PC-9 (cell line): ENCODE data around the gene TH. TPM values are rescaled to one million over a fixed set of nuclear protein-coding genes. Genes with fewer than 3 reads are reported as not detected.
A peak's percentile ranks its signal among the peaks of the same experiment; 100 is the strongest.

Experiments
- BruUV-seq: library from RNA; stranded (reverse); fragments of 400-500 nt; replicated peaks from 2 replicates; lab custom pipeline; 2021; lab: Mats Ljungman, UMichigan
- CTCF ChIA-PET: fragments of 300-600 bp; sonication (Branson Sonifier 250); formaldehyde crosslinking; loops from one replicate; lab custom pipeline; 2022; ENCODE audit warnings: antibody characterized with exemption; lab: Charles Lee
- POLR2A ChIA-PET: fragments of 300-600 bp; sonication (Branson Sonifier 250); formaldehyde crosslinking; loops from one replicate; lab custom pipeline; 2022; ENCODE audit warnings: antibody characterized with exemption; ENCODE audit not compliant: unreplicated experiment; lab: Charles Lee
- DNase-seq, 2 experiments: peaks; one replicate each; pipeline versions ENCODE4 v3.0.0 to v3.0.0-alpha.2; 2015 to 2022; ENCODE audit warnings: mixed read lengths in 1 of 2
- H2AFZ ChIP-seq: fragments of 200-600 bp; sonication (generic); 2 replicates; pipeline ENCODE4 v1.8.1; 2017; ENCODE audit warnings: antibody characterized with exemption
- H3F3A ChIP-seq: fragments of 200-600 bp; sonication (generic); 2 replicates; pipeline ENCODE4 v1.8.1; 2017; ENCODE audit warnings: antibody characterized with exemption, mild to moderate bottlenecking, low read depth; ENCODE audit not compliant: insufficient read depth
- H3K27ac ChIP-seq: fragments of 200-600 bp; sonication (generic); 2 replicates; pipeline ENCODE4 v1.6.1; 2016; ENCODE audit warnings: mixed run types
- H3K27me3 ChIP-seq: fragments of 200-600 bp; sonication (generic); 2 replicates; pipeline ENCODE4 v1.6.1; 2016; ENCODE audit warnings: low read depth, mixed run types; ENCODE audit not compliant: insufficient read depth
- H3K36me3 ChIP-seq: fragments of 200-600 bp; sonication (generic); 2 replicates; pipeline ENCODE4 v1.6.1; 2016; ENCODE audit warnings: low read depth, mixed run types
- H3K4me1 ChIP-seq: fragments of 200-600 bp; sonication (generic); replicated peaks from 2 replicates; pipeline ENCODE4 v1.6.1; 2016; ENCODE audit warnings: mixed run types; ENCODE audit not compliant: insufficient read depth
- H3K4me2 ChIP-seq: fragments of 200-600 bp; sonication (generic); 2 replicates; pipeline ENCODE4 v1.6.1; 2017; ENCODE audit warnings: mixed run types
- H3K4me3 ChIP-seq: fragments of 200-600 bp; sonication (generic); 2 replicates; pipeline ENCODE4 v1.6.1; 2016; ENCODE audit warnings: mixed run types
- H3K79me2 ChIP-seq: fragments of 200-600 bp; sonication (generic); 2 replicates; pipeline ENCODE4 v1.6.1; 2017; ENCODE audit warnings: low read depth, mixed run types
- H3K9me2 ChIP-seq: fragments of 200-600 bp; sonication (generic); 2 replicates; pipeline ENCODE4 v1.8.1; 2017; ENCODE audit warnings: mild to moderate bottlenecking; ENCODE audit not compliant: insufficient read depth
- H3K9me3 ChIP-seq: fragments of 200-600 bp; sonication (generic); 2 replicates; pipeline ENCODE4 v1.8.1; 2016; ENCODE audit warnings: low read depth; ENCODE audit not compliant: insufficient read depth
- H4K20me1 ChIP-seq: fragments of 200-600 bp; sonication (generic); 2 replicates; pipeline ENCODE4 v1.8.1; 2017; ENCODE audit not compliant: insufficient read depth
- CTCF ChIP-seq: fragments of 200-600 bp; sonication (generic); conservative IDR thresholded peaks from 2 replicates; pipeline ENCODE4 v1.6.1; 2017; ENCODE audit warnings: mixed run types, antibody characterized with exemption, mild to moderate bottlenecking, moderate library complexity
- EZH2 ChIP-seq: fragments of 200-600 bp; sonication (generic); IDR thresholded peaks from 2 replicates; pipeline ENCODE4 v1.8.0; 2017; ENCODE audit warnings: antibody characterized with exemption, low read depth
- intact Hi-C: fragments of 100-400 bp; cut with micrococcal nuclease; formaldehyde crosslinking; loops from one replicate; pipeline ENCODE4 v1.10.0; 2022; ENCODE audit not compliant: unreplicated experiment
- total RNA-seq: library from RNA; stranded (reverse); gene quantifications from 2 replicates; pipeline ENCODE4 v1.2.3, GENCODE V29; 2021

The TH gene
- total RNA-seq, 1 experiment from 2014 or later = 2.2 TPM

DNA sequence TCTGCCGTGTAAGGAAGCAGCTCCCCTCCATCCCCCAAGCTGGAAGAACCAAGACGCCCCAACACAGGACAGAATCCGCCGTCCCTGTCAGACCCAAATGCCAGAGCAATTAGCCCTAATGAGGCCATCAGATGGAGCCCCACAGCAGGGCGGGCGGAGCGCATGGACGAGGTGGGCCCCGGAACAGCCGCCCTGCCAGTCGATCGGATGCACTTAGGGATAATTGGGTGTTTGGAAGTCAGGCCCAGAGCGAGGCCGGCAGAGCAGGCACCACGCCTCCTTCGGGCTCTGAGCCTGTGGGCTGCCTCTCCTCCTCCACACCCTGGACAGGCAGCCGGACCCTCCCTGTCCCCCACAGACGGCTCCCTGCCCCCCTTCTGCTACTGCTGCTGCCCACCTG, 5.5 kb upstream of the TH start:
- Histone ChIP-seq H3K4me3 (no peak overlapping the region), H3K4me1 (peaks cover 48% of the 10 kb centered on the region), H3K4me2 (no peak overlapping the region), H2AFZ (no peak overlapping the region), H3K9me2 (no peaks in the 10 kb centered on the region), H3K27ac (no peak overlapping the region), H3K27me3 (no peaks in the 10 kb centered on the region), H3K9me3 (no peaks in the 10 kb centered on the region), H3K79me2 (0 out of 2 replicates have a peak, but pooled peaks cover 4% of the 10 kb centered on the region), H3K36me3 (no peaks in the 10 kb centered on the region), H4K20me1 (no peaks in the 10 kb centered on the region), H3F3A (peaks cover 22% of the 10 kb centered on the region; the same call in 1 of the 2 replicates)
- TF ChIP-seq CTCF (no peak), EZH2 (no peak)
- intact Hi-C loops = no loop called here
- ChIA-PET POLR2A (no interaction called here), CTCF (no interaction called here)
- no peak for DNase-seq
- no TSS peak for BruUV-seq

- no peaks in the 10 kb centered on the region for H3K9me2 ChIP-seq
- peaks cover 22% of the 10 kb centered on the region; the same call in 1 of the 2 replicates for H3F3A ChIP-seq
- no peak for DNase-seq
- CTCF ChIA-PET = no interaction called here
- H3K27ac ChIP-seq = no peak overlapping the region
- no peak for TF ChIP-seq CTCF
- no peak for TF ChIP-seq EZH2
- no peak overlapping the region for H3K4me3 ChIP-seq
- 0 out of 2 replicates have a peak, but pooled peaks cover 4% of the 10 kb centered on the region for H3K79me2 ChIP-seq
- no peaks in the 10 kb centered on the region for H3K27me3 ChIP-seq
- POLR2A ChIA-PET = no interaction called here
- no peak overlapping the region for H2AFZ ChIP-seq
- H3K9me3 ChIP-seq = no peaks in the 10 kb centered on the region
- H3K4me1 ChIP-seq = peaks cover 42% of the 10 kb centered on the region
- H3K36me3 ChIP-seq = no peaks in the 10 kb centered on the region
- no peaks in the 10 kb centered on the region for H4K20me1 ChIP-seq
- no TSS peak for BruUV-seq
- H3K4me2 ChIP-seq = no peak overlapping the region
- intact Hi-C loops = no loop called here
Measured at GRCh38 chr11:2176389-2176900, 4.8 kb upstream of the TH start.

- Histone ChIP-seq H3K27ac (peak overlapping the region; percentile 43), H3K27me3 (no peaks in the 10 kb centered on the region), H3K4me1 (peaks cover 37% of the 10 kb centered on the region), H3K79me2 (0 out of 2 replicates have a peak, but pooled peaks cover 4% of the 10 kb centered on the region), H4K20me1 (no peaks in the 10 kb centered on the region), H3K9me2 (no peaks in the 10 kb centered on the region), H3K4me2 (peak overlapping the region; percentile 38), H3K36me3 (no peaks in the 10 kb centered on the region), H3K4me3 (no peak overlapping the region), H3K9me3 (no peaks in the 10 kb centered on the region), H3F3A (peaks cover 20% of the 10 kb centered on the region; the same call in 1 of the 2 replicates), H2AFZ (no peak overlapping the region)
- DNase-seq = peak; percentile 48 to 58
- TF ChIP-seq EZH2 (no peak), CTCF (no peak)
- intact Hi-C loops = no loop called here
- ChIA-PET CTCF (no interaction called here), POLR2A (no interaction called here)
- no TSS peak for BruUV-seq
Measured at GRCh38 chr11:2175659-2176058, 4.0 kb upstream of the TH start.
